ENCODE results near the gene ZSWIM1.

The ZSWIM1 gene

GRCh38 chr20:45880988-45881788, at the start of gene ZSWIM1:
Gene ZSWIM1 (plus strand): TSS chr20:45881227. CDS start chr20:45882593, 1,366 bp downstream.
- peak; percentile 92 to 95 for DNase-seq (ENCODE audit: low read depth in 2 of 2)

- no peak for DNase-seq (ENCODE audit: low read depth in 2 of 2)
Observed at GRCh38 chr20:45832619-45833018, 48.4 kb upstream of the ZSWIM1 start.

- no peak for DNase-seq (ENCODE audit: low read depth in 2 of 2)
Observed at GRCh38 chr20:45833030-45833882, 47.8 kb upstream of the ZSWIM1 start, which contains the start of gene SNX21. Gene SNX21 (plus strand): TSS chr20:45833799. CDS start chr20:45833920, 121 bp downstream.

- no peak for DNase-seq (ENCODE audit: low read depth in 2 of 2)
Observed at GRCh38 chr20:45833883-45834796, 46.9 kb upstream of the ZSWIM1 start.

- DNase-seq (ENCODE audit: low read depth in 2 of 2): no peak
Observed at GRCh38 chr20:45834797-45835161, 46.2 kb upstream of the ZSWIM1 start.

GRCh38 chr20:45835329-45835765, 45.7 kb upstream of the ZSWIM1 start:
- no peak for DNase-seq (ENCODE audit: low read depth in 2 of 2)

- DNase-seq (ENCODE audit: low read depth in 2 of 2): no peak
Observed at GRCh38 chr20:45835825-45836224, 45.2 kb upstream of the ZSWIM1 start.

GRCh38 chr20:45836841-45837240, 44.2 kb upstream of the ZSWIM1 start:
- no peak for DNase-seq (ENCODE audit: low read depth in 2 of 2)

- DNase-seq (ENCODE audit: low read depth in 2 of 2): no peak
Observed at GRCh38 chr20:45840700-45841198, 40.3 kb upstream of the ZSWIM1 start.

- DNase-seq (ENCODE audit: low read depth in 2 of 2): no peak
Observed at GRCh38 chr20:45841407-45842129, 39.5 kb upstream of the ZSWIM1 start.

GRCh38 chr20:45842169-45842812, 38.7 kb upstream of the ZSWIM1 start:
- no peak for DNase-seq (ENCODE audit: low read depth in 2 of 2)

- no peak for DNase-seq (ENCODE audit: low read depth in 2 of 2)
Observed at GRCh38 chr20:45843506-45843905, 37.5 kb upstream of the ZSWIM1 start.

- DNase-seq (ENCODE audit: low read depth in 2 of 2): no peak
Observed at GRCh38 chr20:45845452-45845851, 35.6 kb upstream of the ZSWIM1 start.

GRCh38 chr20:45848421-45848820, 32.6 kb upstream of the ZSWIM1 start:
- no peak for DNase-seq (ENCODE audit: low read depth in 2 of 2)

- no peak for DNase-seq (ENCODE audit: low read depth in 2 of 2)
Observed at GRCh38 chr20:45848969-45849582, 32.0 kb upstream of the ZSWIM1 start.

GRCh38 chr20:45850238-45850637, 30.8 kb upstream of the ZSWIM1 start:
- DNase-seq (ENCODE audit: low read depth in 2 of 2): no peak

GRCh38 chr20:45850926-45851325, 30.1 kb upstream of the ZSWIM1 start:
- no peak for DNase-seq (ENCODE audit: low read depth in 2 of 2)

- DNase-seq (ENCODE audit: low read depth in 2 of 2): no peak
Observed at GRCh38 chr20:45851501-45851900, 29.5 kb upstream of the ZSWIM1 start.

GRCh38 chr20:45852326-45852725, 28.7 kb upstream of the ZSWIM1 start:
- DNase-seq (ENCODE audit: low read depth in 2 of 2): no peak

GRCh38 chr20:45853484-45853883, 27.5 kb upstream of the ZSWIM1 start:
- DNase-seq (ENCODE audit: low read depth in 2 of 2): no peak

All from stimulated activated CD8-positive, alpha-beta memory T cell treated with anti-CD3 and anti-CD28 coated beads, Interleukin-2, amount 100 ng/mL, for 1 hour (primary cell).